ENCODE measurements around the gene ZBTB22.

DNA sequence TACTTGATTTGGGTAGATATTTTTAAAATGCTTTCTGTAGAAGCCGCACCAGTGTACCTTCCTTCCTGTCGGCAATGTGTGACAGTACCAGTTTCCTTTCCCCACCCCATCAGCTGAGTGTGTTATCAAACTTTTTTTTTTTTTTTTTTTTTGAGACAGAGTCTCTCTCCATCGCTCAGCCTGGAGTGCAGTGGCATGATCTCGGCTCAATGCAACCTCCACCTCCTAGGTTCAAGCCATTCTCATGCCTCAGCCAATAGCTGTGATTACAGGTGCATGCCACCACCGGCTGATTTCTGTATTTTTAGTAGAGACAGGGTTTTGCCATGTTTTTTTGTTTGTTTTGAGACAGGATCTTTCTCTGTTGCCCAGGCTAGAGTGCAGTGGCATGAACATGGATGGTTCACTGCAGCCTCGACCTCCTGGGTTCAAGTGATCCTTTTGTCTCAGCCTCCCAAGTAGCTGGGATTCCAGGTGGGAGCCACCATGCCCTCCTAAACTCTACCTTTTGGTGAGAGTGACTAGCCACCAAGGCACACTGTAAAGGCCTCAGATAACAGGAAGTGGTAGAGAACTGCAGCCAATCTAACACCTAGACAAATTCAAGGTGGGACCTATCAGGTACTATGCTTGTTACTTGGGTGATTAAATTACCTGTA, 26.5 kb upstream of the ZBTB22 start:
- TF ChIP-seq POLR2AphosphoS5 (IDR thresholded peaks at IDR 0.05; ENCODE audit: borderline replicate concordance, low read depth, low read length) (no peak), EZH2 (IDR thresholded peaks at IDR 0.05) (no peak)

Measured in SK-N-MC (cell line).